ENCODE results near the gene NAA80. TPM values are rescaled to one million over a fixed set of nuclear protein-coding genes. Genes with fewer than 3 reads are reported as not detected.

Gene NAA80
- total and polyA plus RNA-seq, 2 donors (not counting 3 experiments of a cell fraction or from before 2014, with no cell fraction given): 9.0 to 13.1 TPM

GRCh38 chr3:50269460-50269859 is 29.7 kb downstream of the NAA80 start:
- TF ChIP-seq MAX (IDR thresholded peaks at IDR 0.05; ENCODE audit: insufficient read depth, insufficient read length) (no peak), POLR2AphosphoS5 (IDR thresholded peaks at IDR 0.05; ENCODE audit: insufficient read depth, low read depth, low read length) (no peak), GATA2 (IDR thresholded peaks at IDR 0.05; ENCODE audit: insufficient read depth, insufficient read length, low read depth, low read length) (no peak), POLR2A (IDR thresholded peaks at IDR 0.05; ENCODE audit: low read depth, low read length) (no peak), FOS (IDR thresholded peaks at IDR 0.05; ENCODE audit: borderline replicate concordance, insufficient read depth, low read length) (no peak), JUN (IDR thresholded peaks at IDR 0.05; ENCODE audit: borderline replicate concordance, insufficient read depth, insufficient read length, low read depth) (no peak), EZH2 (IDR thresholded peaks at IDR 0.05; ENCODE audit: borderline replicate concordance, low read depth, low read length, severe bottlenecking) (no peak), MYC (IDR thresholded peaks at IDR 0.05; ENCODE audit: low read depth, low read length) (no peak), CTCF (IDR thresholded peaks at IDR 0.05; ENCODE audit: extremely low read depth in 1 of 2, insufficient read depth in 1 of 2, low read depth in 1 of 2, low read length in 2 of 2) (no peak)
- no peak overlapping the region for H3K4me3 ChIP-seq (replicated peaks in 1 of 3; ENCODE audit: insufficient read depth in 1 of 3, low read depth in 1 of 3, low read length in 3 of 3)
- intact Hi-C loops (cut with micrococcal nuclease) (loop anchor here (10.0 kb wide), 1 partner anchor 145 kb away; no protein-coding TSS in a partner anchor), dilution Hi-C loops (cut with MboI; ENCODE audit: extremely low pct_ligation_motif_present, low sequenced_read_pairs) (no loop called here)
- no peak overlapping the region for H3K4me2 ChIP-seq (ENCODE audit: insufficient read depth, low read length)
- no peak for FAIRE-seq
- H3K9me3 ChIP-seq (replicated peaks; ENCODE audit: control insufficient read depth, insufficient read depth, low read length): no peaks in the 10 kb centered on the region
- H3K9ac ChIP-seq (replicated peaks; ENCODE audit: extremely low read depth, insufficient read depth, low read length): no peak overlapping the region
- H3K27me3 ChIP-seq (ENCODE audit: control insufficient read depth in 2 of 2, insufficient read depth in 2 of 2, low read length in 2 of 2): peaks cover 6% of the 10 kb centered on the region in 2 experiments
- peaks cover 2% of the 10 kb centered on the region for H3K4me1 ChIP-seq (ENCODE audit: control insufficient read depth, extremely low read depth, insufficient read depth, low read length)
- H3K9me1 ChIP-seq (replicated peaks; ENCODE audit: control insufficient read depth, extremely low read depth, insufficient read depth, low read length): no peaks in the 10 kb centered on the region
- no peaks in the 10 kb centered on the region for H3K36me3 ChIP-seq (ENCODE audit: control insufficient read depth in 2 of 2, extremely low read depth in 1 of 2, insufficient read depth in 2 of 2, low read length in 2 of 2)
- no TSS peak for BruUV-seq (replicated peaks)
- H3K27ac ChIP-seq (ENCODE audit: insufficient read depth, low read depth, low read length): no peak overlapping the region
- H3K79me2 ChIP-seq (ENCODE audit: control insufficient read depth, insufficient read depth, low read length): no peaks in the 10 kb centered on the region
- no peak overlapping the region for H2AFZ ChIP-seq (ENCODE audit: low read depth, low read length)
- no peak for DNase-seq (ENCODE audit: low read depth, low spot score)
- ChIA-PET CTCF (interaction anchor here (1.0 to 3.7 kb wide), 6 partner anchors 9 to 75 kb away, joined by 3 to 26 read pairs (median 6); no protein-coding TSS in a partner anchor), POLR2A (interaction anchor here (1.6 kb wide), 1 partner anchor 23 kb away, joined by 3 read pairs; no protein-coding TSS in a partner anchor)
- no peaks in the 10 kb centered on the region for H4K20me1 ChIP-seq (replicated peaks; ENCODE audit: control insufficient read depth, extremely low read depth, insufficient read depth, low read length)

Measured in endothelial cell of umbilical vein (primary cell).